ENCODE results near the gene IL16.
A peak's percentile ranks its signal among the peaks of the same experiment; 100 is the strongest.

The IL16 gene

GRCh38 chr15:81351651-81352050 is 155.0 kb downstream of the IL16 start:
- TF ChIP-seq FOXK2 (IDR thresholded peaks at IDR 0.05) = no peak
- TF ChIP-seq FOXM1 (IDR thresholded peaks at IDR 0.05; ENCODE audit: borderline replicate concordance) = no peak
- no peak for TF ChIP-seq NFRKB (IDR thresholded peaks at IDR 0.05)
- TF ChIP-seq L3MBTL2 (conservative IDR thresholded peaks at IDR 0.05) = no peak
- TF ChIP-seq SP1 (IDR thresholded peaks at IDR 0.05) = no peak
- TF ChIP-seq FOXA1 (IDR thresholded peaks at IDR 0.05) = no peak
- TF ChIP-seq HDGF (IDR thresholded peaks at IDR 0.05; ENCODE audit: borderline replicate concordance) = no peak
- TF ChIP-seq SUZ12 (IDR thresholded peaks at IDR 0.05) = no peak
- no peak for TF ChIP-seq ARNT (IDR thresholded peaks at IDR 0.05)
- no peak for TF ChIP-seq BHLHE40 (IDR thresholded peaks at IDR 0.05; ENCODE audit: borderline replicate concordance)
- TF ChIP-seq TARDBP (IDR thresholded peaks at IDR 0.05) = no peak
- no peak for TF ChIP-seq PKNOX1 (IDR thresholded peaks at IDR 0.05)
- no peak for TF ChIP-seq LEF1 (IDR thresholded peaks at IDR 0.05; ENCODE audit: borderline replicate concordance)
- ChIA-PET CTCF (interaction anchor here (1.3 kb wide), 1 partner anchor 85 kb away, joined by 5 read pairs; no protein-coding TSS in a partner anchor), POLR2A (no interaction called here)

GRCh38 chr15:81356252-81356651 is 159.6 kb downstream of the IL16 start:
- TF ChIP-seq ELF4 (IDR thresholded peaks at IDR 0.05) (no peak), ARNT (IDR thresholded peaks at IDR 0.05) (no peak), FOXK2 (IDR thresholded peaks at IDR 0.05) (no peak), ZNF384 (IDR thresholded peaks at IDR 0.05) (no peak), TARDBP (IDR thresholded peaks at IDR 0.05) (no peak), L3MBTL2 (conservative IDR thresholded peaks at IDR 0.05) (no peak), FOXA1 (IDR thresholded peaks at IDR 0.05) (no peak), BHLHE40 (IDR thresholded peaks at IDR 0.05; ENCODE audit: borderline replicate concordance) (no peak), HDGF (IDR thresholded peaks at IDR 0.05; ENCODE audit: borderline replicate concordance) (no peak), SP1 (IDR thresholded peaks at IDR 0.05) (no peak), NFRKB (IDR thresholded peaks at IDR 0.05) (no peak), SUZ12 (IDR thresholded peaks at IDR 0.05) (no peak), CTBP1 (IDR thresholded peaks at IDR 0.05; ENCODE audit: borderline replicate concordance) (no peak), PKNOX1 (IDR thresholded peaks at IDR 0.05) (no peak), LEF1 (IDR thresholded peaks at IDR 0.05; ENCODE audit: borderline replicate concordance) (no peak), FOXM1 (IDR thresholded peaks at IDR 0.05; ENCODE audit: borderline replicate concordance) (no peak)
- POLR2A ChIA-PET = interaction anchor here (1.6 kb wide), 1 partner anchor 32 kb away, joined by 5 read pairs; the partner anchor contains the start of gene STARD5
- CTCF ChIA-PET = interaction anchor here (0.5 to 1.6 kb wide), 3 partner anchors 10 to 569 kb away, joined by 4 to 9 read pairs (median 5); no protein-coding TSS in a partner anchor
- no peak for DNase-seq (ENCODE audit: extremely low spot score)

More at GRCh38 chr15:81351651-81352050, 155.0 kb downstream of the IL16 start:
- DNase-seq (ENCODE audit: extremely low spot score) = no peak

GRCh38 chr15:81357180-81357686 is 160.6 kb downstream of the IL16 start:
- CTCF ChIA-PET = no interaction called here
- POLR2A ChIA-PET = interaction anchor here (1.6 kb wide), 1 partner anchor 33 kb away, joined by 5 read pairs; the partner anchor contains the start of gene STARD5
- TF ChIP-seq FOXM1 (IDR thresholded peaks at IDR 0.05; ENCODE audit: borderline replicate concordance) (no peak), ZNF384 (IDR thresholded peaks at IDR 0.05) (no peak), FOXK2 (IDR thresholded peaks at IDR 0.05) (no peak), LEF1 (IDR thresholded peaks at IDR 0.05; ENCODE audit: borderline replicate concordance) (no peak), NFRKB (IDR thresholded peaks at IDR 0.05) (no peak), ELF4 (IDR thresholded peaks at IDR 0.05) (no peak), CTBP1 (IDR thresholded peaks at IDR 0.05; ENCODE audit: borderline replicate concordance) (no peak), BHLHE40 (IDR thresholded peaks at IDR 0.05; ENCODE audit: borderline replicate concordance) (no peak), FOXA1 (IDR thresholded peaks at IDR 0.05) (no peak), ARNT (IDR thresholded peaks at IDR 0.05) (no peak), HDGF (IDR thresholded peaks at IDR 0.05; ENCODE audit: borderline replicate concordance) (no peak), PKNOX1 (IDR thresholded peaks at IDR 0.05) (no peak), L3MBTL2 (conservative IDR thresholded peaks at IDR 0.05) (no peak), SUZ12 (IDR thresholded peaks at IDR 0.05) (no peak), SP1 (IDR thresholded peaks at IDR 0.05) (no peak), TARDBP (IDR thresholded peaks at IDR 0.05) (no peak)
- peak; percentile 38 for DNase-seq (ENCODE audit: extremely low spot score)

GRCh38 chr15:81358248-81358647 is 161.6 kb downstream of the IL16 start:
- ChIA-PET CTCF (interaction anchor here (0.7 kb wide), 1 partner anchor 84 kb away, joined by 4 read pairs; no protein-coding TSS in a partner anchor), POLR2A (no interaction called here)
- TF ChIP-seq BHLHE40 (IDR thresholded peaks at IDR 0.05; ENCODE audit: borderline replicate concordance) (no peak), FOXA1 (IDR thresholded peaks at IDR 0.05) (no peak), CTBP1 (IDR thresholded peaks at IDR 0.05; ENCODE audit: borderline replicate concordance) (no peak), LEF1 (IDR thresholded peaks at IDR 0.05; ENCODE audit: borderline replicate concordance) (no peak), TARDBP (IDR thresholded peaks at IDR 0.05) (no peak), SP1 (IDR thresholded peaks at IDR 0.05) (no peak), PKNOX1 (IDR thresholded peaks at IDR 0.05) (no peak), FOXK2 (IDR thresholded peaks at IDR 0.05) (no peak), SUZ12 (IDR thresholded peaks at IDR 0.05) (no peak), L3MBTL2 (conservative IDR thresholded peaks at IDR 0.05) (no peak), ELF4 (IDR thresholded peaks at IDR 0.05) (no peak), ZNF384 (IDR thresholded peaks at IDR 0.05) (no peak), NFRKB (IDR thresholded peaks at IDR 0.05) (no peak), HDGF (IDR thresholded peaks at IDR 0.05; ENCODE audit: borderline replicate concordance) (no peak), FOXM1 (IDR thresholded peaks at IDR 0.05; ENCODE audit: borderline replicate concordance) (no peak)
- DNase-seq (ENCODE audit: extremely low spot score) = no peak

GRCh38 chr15:81360491-81360890 is 163.8 kb downstream of the IL16 start:
- no peak for TF ChIP-seq ZNF384 (IDR thresholded peaks at IDR 0.05)
- no peak for TF ChIP-seq PKNOX1 (IDR thresholded peaks at IDR 0.05)
- TF ChIP-seq ARNT (IDR thresholded peaks at IDR 0.05) = no peak
- no peak for TF ChIP-seq ELF4 (IDR thresholded peaks at IDR 0.05)
- no peak for TF ChIP-seq FOXK2 (IDR thresholded peaks at IDR 0.05)
- no peak for TF ChIP-seq NFRKB (IDR thresholded peaks at IDR 0.05)
- no peak for TF ChIP-seq L3MBTL2 (conservative IDR thresholded peaks at IDR 0.05)
- no peak for TF ChIP-seq SUZ12 (IDR thresholded peaks at IDR 0.05)
- TF ChIP-seq LEF1 (IDR thresholded peaks at IDR 0.05; ENCODE audit: borderline replicate concordance) = no peak
- ChIA-PET CTCF (no interaction called here), POLR2A (no interaction called here)
- no peak for DNase-seq (ENCODE audit: extremely low spot score)
